IMR-90 (cell line): ENCODE results near the gene RECQL5. TPM values are rescaled to one million over a fixed set of nuclear protein-coding genes. Genes with fewer than 3 reads are reported as not detected.

ENCODE experiments used
- ATAC-seq: fragments of 200-7000 bp; cut with Tn5 transposase; 2 replicates; pipeline ENCODE4 v1.9.1; 2020; ENCODE audit warnings: low read depth, mild to moderate bottlenecking, moderate library complexity
- BruUV-seq: library from RNA; stranded (reverse); fragments of 400-500 nt; replicated peaks from 2 replicates; lab custom pipeline; 2021; lab: Mats Ljungman, UMichigan
- CTCF ChIA-PET: fragments of 300-600 bp; formaldehyde crosslinking; extraction: SDS; loops from one replicate; lab custom pipeline; 2021; ENCODE audit warnings: antibody characterized with exemption; lab: Yijun Ruan, JAX
- POLR2A ChIA-PET: fragments of 300-600 bp; sonication (Branson Sonifier 250); formaldehyde crosslinking; loops from one replicate; lab custom pipeline; 2022; ENCODE audit warnings: antibody characterized with exemption; ENCODE audit not compliant: unreplicated experiment; lab: Charles Lee
- DNase-seq: peaks from one replicate; pipeline ENCODE4 v3.0.0; 2013
- H2AFZ ChIP-seq: replicated peaks from 2 replicates; pipeline ENCODE3; 2013; ENCODE audit warnings: low read length, mild to moderate bottlenecking; ENCODE audit not compliant: poor library complexity
- H2AK5ac ChIP-seq: 2 replicates; pipeline ENCODE4 v1.6.1; 2013; ENCODE audit warnings: low read depth, low read length, inconsistent platforms
- H2AK9ac ChIP-seq: replicated peaks from 2 replicates; pipeline ENCODE3; 2013; ENCODE audit warnings: mild to moderate bottlenecking, low read depth, low read length, moderate library complexity; ENCODE audit not compliant: poor library complexity
- H2BK120ac ChIP-seq: 2 replicates; pipeline ENCODE4 v1.6.1; 2013; ENCODE audit warnings: low read depth, low read length, inconsistent platforms
- H2BK15ac ChIP-seq: 3 replicates; pipeline ENCODE4 v1.6.1; 2013; ENCODE audit warnings: low read depth, low read length, inconsistent platforms
- H2BK20ac ChIP-seq: 2 replicates; pipeline ENCODE4 v1.6.1; 2013; ENCODE audit warnings: low read depth, mild to moderate bottlenecking, inconsistent platforms, low read length, moderate library complexity
- H2BK5ac ChIP-seq: 2 replicates; pipeline ENCODE4 v1.6.1; 2013; ENCODE audit warnings: mild to moderate bottlenecking, low read depth, low read length, inconsistent platforms; ENCODE audit not compliant: poor library complexity, severe bottlenecking
- H3K14ac ChIP-seq: replicated peaks from 2 replicates; pipeline ENCODE4 v1.6.1; 2013; ENCODE audit warnings: low read depth, low read length, inconsistent platforms
- H3K18ac ChIP-seq: 2 replicates; pipeline ENCODE4 v1.6.1; 2013; ENCODE audit warnings: low read depth, low read length, control low read depth
- H3K23ac ChIP-seq: 2 replicates; pipeline ENCODE4 v1.6.1; 2013; ENCODE audit warnings: low read depth, low read length, inconsistent platforms
- H3K27ac ChIP-seq: 2 replicates; pipeline ENCODE4 v1.5.1; 2013; ENCODE audit warnings: mild to moderate bottlenecking, control low read depth, low read length; ENCODE audit not compliant: insufficient read depth
- H3K27me3 ChIP-seq: 2 replicates; pipeline ENCODE4 v1.6.1; 2013; ENCODE audit warnings: low read length; ENCODE audit not compliant: control insufficient read depth, insufficient read depth
- H3K36me3 ChIP-seq: 2 replicates; pipeline ENCODE4 v1.6.1; 2013; ENCODE audit warnings: low read length, mixed read lengths; ENCODE audit not compliant: control insufficient read depth, insufficient read depth
- H3K4ac ChIP-seq: 2 replicates; pipeline ENCODE4 v1.6.1; 2013; ENCODE audit warnings: low read depth, low read length, inconsistent platforms
- H3K4me1 ChIP-seq: 2 replicates; pipeline ENCODE4 v1.6.1; 2013; ENCODE audit warnings: low read length, mixed read lengths; ENCODE audit not compliant: control insufficient read depth, insufficient read depth
- H3K4me2 ChIP-seq: 2 replicates; pipeline ENCODE4 v1.6.1; 2013; ENCODE audit warnings: low read depth, mild to moderate bottlenecking, control low read depth, low read length, moderate library complexity
- H3K4me3 ChIP-seq: 2 replicates; pipeline ENCODE4 v1.5.1; 2013; ENCODE audit warnings: low read depth, mild to moderate bottlenecking, control low read depth, low read length, moderate library complexity; ENCODE audit not compliant: insufficient read depth
- H3K56ac ChIP-seq: 2 replicates; pipeline ENCODE4 v1.6.1; 2013; ENCODE audit warnings: low read length, inconsistent platforms; ENCODE audit not compliant: insufficient read depth; ENCODE audit errors: extremely low read depth
- H3K79me1 ChIP-seq, 2 experiments: 2 replicates each; pipeline ENCODE4 v1.6.1; 2013; ENCODE audit warnings: low read length in 2 of 2, inconsistent platforms in 1 of 2, low read depth in 1 of 2
- H3K9ac ChIP-seq: 2 replicates; pipeline ENCODE4 v1.6.1; 2013; ENCODE audit warnings: low read depth, low read length, control low read depth
- H3K9me1 ChIP-seq: 2 replicates; pipeline ENCODE4 v1.6.1; 2013; ENCODE audit warnings: low read length, inconsistent platforms; ENCODE audit not compliant: insufficient read depth
- H3K9me3 ChIP-seq: 2 replicates; pipeline ENCODE4 v1.6.1; 2013; ENCODE audit warnings: low read length; ENCODE audit not compliant: control insufficient read depth, insufficient read depth
- H4K20me1 ChIP-seq: 2 replicates; pipeline ENCODE4 v1.6.1; 2013; ENCODE audit warnings: low read length, inconsistent platforms; ENCODE audit not compliant: insufficient read depth
- H4K5ac ChIP-seq: 2 replicates; pipeline ENCODE4 v1.6.1; 2013; ENCODE audit warnings: mild to moderate bottlenecking, low read depth, low read length, control low read depth
- H4K8ac ChIP-seq, 2 experiments: 2 replicates each; pipeline ENCODE4 v1.6.1; 2013; ENCODE audit warnings: low read depth in 2 of 2, low read length in 2 of 2, control low read depth in 1 of 2, inconsistent platforms in 1 of 2
- H4K91ac ChIP-seq: 2 replicates; pipeline ENCODE4 v1.6.1; 2013; ENCODE audit warnings: low read depth, low read length, inconsistent platforms; ENCODE audit not compliant: insufficient read depth
- CEBPB ChIP-seq: IDR thresholded peaks from 2 replicates; pipeline ENCODE4 v1.6.1; 2012; ENCODE audit warnings: low read depth, low read length, improper control_type of control experiment
- CHD1 ChIP-seq: IDR thresholded peaks from 2 replicates; pipeline ENCODE4 v1.6.1; 2012; ENCODE audit warnings: low read depth, low read length, improper control_type of control experiment
- CTCF ChIP-seq: conservative IDR thresholded peaks from 2 replicates; pipeline ENCODE4 v1.5.1; 2012; ENCODE audit warnings: mild to moderate bottlenecking, low read depth, low read length, improper control_type of control experiment
- FOS ChIP-seq: fragments of 150-350 bp; IDR thresholded peaks from 2 replicates; pipeline ENCODE4 v1.6.1; 2016; ENCODE audit warnings: low read depth, low read length
- MXI1 ChIP-seq: IDR thresholded peaks from 2 replicates; pipeline ENCODE4 v1.6.1; 2012; ENCODE audit warnings: low read depth, mild to moderate bottlenecking, low read length, moderate library complexity, borderline replicate concordance
- SMC3 ChIP-seq: fragments of 150-350 bp; IDR thresholded peaks from 2 replicates; pipeline ENCODE4 v1.6.1; 2016; ENCODE audit warnings: low read depth, mild to moderate bottlenecking, antibody characterized with exemption, low read length, moderate library complexity
- WGBS, 2 experiments: methylation state at CpG; one replicate each; pipeline versions ENCODE4 v1.1.5 to v1.1.7; 2013; ENCODE audit warnings: missing lambda C conversion rate in 2 of 2; ENCODE audit not compliant: insufficient read length in 1 of 2; ENCODE audit errors: extremely low coverage in 2 of 2; 5-methylcytosine and 5-hydroxymethylcytosine counted together
- dilution Hi-C: fragments of 300-500 bp; cut with HindIII; formaldehyde crosslinking; loops from one replicate; pipeline ENCODE4 v1.14.3; 2018; ENCODE audit warnings: low sequenced_read_pairs; ENCODE audit not compliant: unreplicated experiment
- in situ Hi-C: fragments of 300-500 bp; cut with MboI; formaldehyde crosslinking; loops from 3 replicates; pipeline ENCODE4 v1.14.3; 2019; ENCODE audit warnings: low sequenced_read_pairs, inconsistent platforms, mixed read lengths
- intact Hi-C: fragments of 100-400 bp; cut with micrococcal nuclease; formaldehyde crosslinking; loops from 2 replicates; pipeline ENCODE4 v1.10.0; 2022
- polyA plus RNA-seq, 3 experiments: library from polyadenylated mRNA; depleted of rRNA; stranded (reverse); fragments of >200 nt; gene quantifications; 2 replicates each; pipeline ENCODE4 v1.2.3, GENCODE V29; 2012; ENCODE audit warnings: low replicate concordance in 1 of 3
- total RNA-seq: library from RNA; depleted of rRNA; stranded (reverse); fragments of >200 nt; gene quantifications from 2 replicates; pipeline ENCODE4 v1.2.3, GENCODE V29; 2012
- TF ChIP-seq, protein P1 (sequence below): fragments of 150-350 bp; IDR thresholded peaks from 2 replicates; pipeline ENCODE4 v1.6.1; 2016; ENCODE audit warnings: low read depth, mild to moderate bottlenecking, low read length, moderate library complexity, borderline replicate concordance

Gene RECQL5
- total and polyA plus RNA-seq, 2 of the 4 experiments (the other 2 are of a cell fraction), result 7.3 to 23.7 TPM

DNA sequence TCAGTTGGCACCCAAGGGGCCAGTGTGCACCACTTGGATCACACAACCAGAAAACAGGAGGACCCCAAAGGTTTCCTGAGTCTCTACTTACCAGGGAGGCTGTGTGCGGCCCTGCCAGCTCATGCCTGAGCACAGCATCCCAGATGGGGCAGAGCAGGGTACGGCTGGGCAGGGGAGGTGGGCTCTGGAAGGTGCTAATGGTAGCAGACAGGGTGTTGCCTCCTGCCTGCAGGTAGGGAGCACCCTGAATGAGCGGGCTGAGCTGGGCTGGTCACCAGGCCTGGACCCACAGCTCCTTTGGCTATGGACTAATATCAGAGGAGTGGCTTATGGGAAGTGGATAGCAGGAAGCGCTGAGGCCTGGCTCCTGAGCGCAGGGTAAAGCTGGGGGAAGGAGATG, 14.6 kb downstream of the RECQL5 start:
- H3K27ac ChIP-seq, result no peak overlapping the region
- no peak overlapping the region for H3K14ac ChIP-seq
- ChIA-PET POLR2A (no interaction called here), CTCF (interaction anchor here (0.6 to 1.7 kb wide), 4 partner anchors 19 to 98 kb away, joined by 3 to 12 read pairs (median 6); partner anchors contain the start of gene SMIM5)
- no peak overlapping the region for H2BK120ac ChIP-seq
- BruUV-seq, result no TSS peak
- H3K36me3 ChIP-seq, result peaks cover 39% of the 10 kb centered on the region
- no peak overlapping the region for H2BK5ac ChIP-seq
- no peak overlapping the region for H3K4ac ChIP-seq
- H3K9me3 ChIP-seq, result no peaks in the 10 kb centered on the region
- DNase-seq, result no peak
- H2AK9ac ChIP-seq, result no peak overlapping the region
- dilution Hi-C loops (no loop called here), intact Hi-C loops (no loop called here), in situ Hi-C loops (no loop called here)
- no peak overlapping the region for H2BK20ac ChIP-seq
- H2AFZ ChIP-seq, result no peak overlapping the region
- ATAC-seq, result no peak
- no peaks in the 10 kb centered on the region for H4K20me1 ChIP-seq
- no peak overlapping the region for H3K4me3 ChIP-seq
- TF ChIP-seq MXI1 (no peak), SMC3 (no peak), CEBPB (no peak), FOS (no peak), CHD1 (no peak), CTCF (no peak)
- TF ChIP-seq, protein P1, sequence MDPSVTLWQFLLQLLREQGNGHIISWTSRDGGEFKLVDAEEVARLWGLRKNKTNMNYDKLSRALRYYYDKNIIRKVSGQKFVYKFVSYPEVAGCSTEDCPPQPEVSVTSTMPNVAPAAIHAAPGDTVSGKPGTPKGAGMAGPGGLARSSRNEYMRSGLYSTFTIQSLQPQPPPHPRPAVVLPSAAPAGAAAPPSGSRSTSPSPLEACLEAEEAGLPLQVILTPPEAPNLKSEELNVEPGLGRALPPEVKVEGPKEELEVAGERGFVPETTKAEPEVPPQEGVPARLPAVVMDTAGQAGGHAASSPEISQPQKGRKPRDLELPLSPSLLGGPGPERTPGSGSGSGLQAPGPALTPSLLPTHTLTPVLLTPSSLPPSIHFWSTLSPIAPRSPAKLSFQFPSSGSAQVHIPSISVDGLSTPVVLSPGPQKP, result no peak
- no peak overlapping the region for H3K4me2 ChIP-seq
- H2AK5ac ChIP-seq, result no peak overlapping the region
- H4K8ac ChIP-seq, result no peak overlapping the region
- H4K91ac ChIP-seq, result no peak overlapping the region
- no peaks in the 10 kb centered on the region for H3K4me1 ChIP-seq
- no peak overlapping the region for H2BK15ac ChIP-seq
- no peak overlapping the region for H4K5ac ChIP-seq
- H3K79me1 ChIP-seq, result no peaks in the 10 kb centered on the region
- no peaks in the 10 kb centered on the region for H3K27me3 ChIP-seq
- H3K23ac ChIP-seq, result no peak overlapping the region
- WGBS, 2 experiments, result 82% methylated on average over 2 of the region's 5 CpGs; no CpG with 5 or more reads in 1 of the 2 experiments
- no peak overlapping the region for H3K18ac ChIP-seq
- no peaks in the 10 kb centered on the region for H3K9me1 ChIP-seq
- H3K56ac ChIP-seq, result no peak overlapping the region
- H3K9ac ChIP-seq, result no peak overlapping the region
